Measurements from ENCODE around the gene ADORA3. TPM values are rescaled to one million over a fixed set of nuclear protein-coding genes. Genes with fewer than 3 reads are reported as not detected.

Gene ADORA3
- total and polyA plus RNA-seq, 2 of the 4 experiments (the other 2 are of a cell fraction) = not detected

DNA sequence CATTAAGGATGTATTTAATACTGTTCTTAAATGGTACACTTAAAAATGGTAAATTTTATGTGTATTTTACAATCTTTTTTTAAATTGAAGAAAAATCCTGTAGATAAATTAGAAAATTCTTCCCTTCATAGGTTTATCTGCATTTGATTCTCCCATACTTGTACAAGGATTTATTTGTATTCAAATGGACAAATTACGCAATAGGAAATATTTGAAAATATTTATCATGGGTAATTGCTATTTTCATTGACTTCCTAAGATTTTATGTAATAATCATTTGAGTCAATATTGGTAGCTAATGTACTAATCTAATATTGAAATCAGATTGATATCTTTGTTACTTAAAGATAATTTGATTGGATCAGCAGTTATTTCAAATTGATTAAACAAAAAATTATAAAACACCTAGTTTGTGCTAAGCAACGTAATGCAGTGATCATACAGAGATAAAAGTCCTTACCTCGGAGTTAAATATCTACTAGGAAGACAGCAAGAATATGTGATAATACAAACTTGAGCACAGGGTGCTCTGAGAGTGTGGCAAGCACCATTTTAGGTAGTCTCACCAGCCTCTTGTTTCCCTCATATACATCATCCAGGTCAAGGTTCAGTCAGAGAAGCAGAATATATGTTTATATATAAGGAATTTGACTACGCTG lies 40.9 kb downstream of the ADORA3 start:
- H3K23ac ChIP-seq (ENCODE audit: low read depth, low read length) = peak overlapping the region; percentile 4; the same call in 1 of the 2 replicates
- TF ChIP-seq NFE2L2 (IDR thresholded peaks at IDR 0.05; ENCODE audit: low read depth, low read length) (no peak), CEBPB (IDR thresholded peaks at IDR 0.05; ENCODE audit: low read depth, low read length) (peak; percentile 84), MAFK (IDR thresholded peaks at IDR 0.05; ENCODE audit: low read depth, low read length) (peak; percentile 62), POLR2A (IDR thresholded peaks at IDR 0.05; ENCODE audit: low read depth, low read length) (no peak)
- TF ChIP-seq, protein P1, sequence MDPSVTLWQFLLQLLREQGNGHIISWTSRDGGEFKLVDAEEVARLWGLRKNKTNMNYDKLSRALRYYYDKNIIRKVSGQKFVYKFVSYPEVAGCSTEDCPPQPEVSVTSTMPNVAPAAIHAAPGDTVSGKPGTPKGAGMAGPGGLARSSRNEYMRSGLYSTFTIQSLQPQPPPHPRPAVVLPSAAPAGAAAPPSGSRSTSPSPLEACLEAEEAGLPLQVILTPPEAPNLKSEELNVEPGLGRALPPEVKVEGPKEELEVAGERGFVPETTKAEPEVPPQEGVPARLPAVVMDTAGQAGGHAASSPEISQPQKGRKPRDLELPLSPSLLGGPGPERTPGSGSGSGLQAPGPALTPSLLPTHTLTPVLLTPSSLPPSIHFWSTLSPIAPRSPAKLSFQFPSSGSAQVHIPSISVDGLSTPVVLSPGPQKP (IDR thresholded peaks at IDR 0.05; ENCODE audit: borderline replicate concordance, low read depth, low read length) = no peak
- no peaks in the 10 kb centered on the region for H3K9me3 ChIP-seq (ENCODE audit: control insufficient read depth, insufficient read depth, low read length)
- DNase-seq = no peak
- peak overlapping the region; percentile 55 for H2BK5ac ChIP-seq (ENCODE audit: low read depth, low read length, poor library complexity, severe bottlenecking)
- peaks cover 0 to 4% of the 10 kb centered on the region in 2 experiments; a peak in 1 of 4 replicates for H3K79me1 ChIP-seq (ENCODE audit: low read depth in 1 of 2, low read length in 2 of 2)
- H4K20me1 ChIP-seq (ENCODE audit: insufficient read depth, low read length) = peaks cover 9% of the 10 kb centered on the region; the same call in 1 of the 2 replicates
- ChIA-PET POLR2A (ENCODE audit: unreplicated experiment) (no interaction called here), CTCF (interaction anchor here (0.6 to 1.4 kb wide), 3 partner anchors 10 to 192 kb away, joined by 3 to 6 read pairs (median 3); no protein-coding TSS in a partner anchor)
- in situ Hi-C loops (cut with MboI; ENCODE audit: low sequenced_read_pairs) (no loop called here), dilution Hi-C loops (cut with HindIII; ENCODE audit: low sequenced_read_pairs, unreplicated experiment) (loop anchor here (25.0 kb wide), 1 partner anchor 300 kb away; the partner anchor contains the start of gene DDX20), intact Hi-C loops (cut with micrococcal nuclease) (no loop called here)
- no peak overlapping the region; a peak in 1 of 4 replicates for H4K8ac ChIP-seq (ENCODE audit: low read depth in 2 of 2, low read length in 2 of 2)
- no CpG with 5 or more reads among the region's 4 CpGs for WGBS, 2 experiments (ENCODE audit: extremely low coverage in 2 of 2, insufficient read length in 1 of 2)
- peaks cover 22% of the 10 kb centered on the region for H3K36me3 ChIP-seq (ENCODE audit: control insufficient read depth, insufficient read depth, low read length)
- peak overlapping the region; percentile 10; the same call in 1 of the 2 replicates for H3K14ac ChIP-seq (replicated peaks; ENCODE audit: low read depth, low read length)
- no peak overlapping the region for H2AFZ ChIP-seq (replicated peaks; ENCODE audit: low read length, poor library complexity)
- H3K9me1 ChIP-seq (ENCODE audit: insufficient read depth, low read length) = peaks cover 9% of the 10 kb centered on the region; the same call in 1 of the 2 replicates
- no TSS peak for BruUV-seq (replicated peaks)
- no peak overlapping the region for H2BK15ac ChIP-seq (ENCODE audit: low read depth, low read length)
- H3K4me1 ChIP-seq (ENCODE audit: control insufficient read depth, insufficient read depth, low read length) = no peaks in the 10 kb centered on the region
- no peak overlapping the region for H3K18ac ChIP-seq (ENCODE audit: low read depth, low read length)
- H3K56ac ChIP-seq (ENCODE audit: extremely low read depth, insufficient read depth, low read length) = no peak overlapping the region
- H4K91ac ChIP-seq (ENCODE audit: insufficient read depth, low read depth, low read length) = no peak overlapping the region
- 0 out of 2 replicates have a peak overlapping the region, but pooled peaks have one; percentile 29 for H2AK5ac ChIP-seq (ENCODE audit: low read depth, low read length)
- no peak overlapping the region for H2AK9ac ChIP-seq (replicated peaks; ENCODE audit: low read depth, low read length, poor library complexity)
- H3K27me3 ChIP-seq (ENCODE audit: control insufficient read depth, insufficient read depth, low read length) = no peaks in the 10 kb centered on the region
- no peak overlapping the region for H3K4me3 ChIP-seq (ENCODE audit: insufficient read depth, low read depth, low read length)
- H3K4ac ChIP-seq (ENCODE audit: low read depth, low read length) = no peak overlapping the region
- H2BK20ac ChIP-seq (ENCODE audit: low read depth, low read length) = no peak overlapping the region
- no peak; the same call in 1 of the 2 replicates for ATAC-seq (ENCODE audit: low read depth)
- no peak overlapping the region for H2BK120ac ChIP-seq (ENCODE audit: low read depth, low read length)
- H4K5ac ChIP-seq (ENCODE audit: low read depth, low read length) = no peak overlapping the region
- H3K4me2 ChIP-seq (ENCODE audit: low read depth, low read length) = peak overlapping the region; percentile 16
- H3K9ac ChIP-seq (ENCODE audit: low read depth, low read length) = no peak overlapping the region
- H3K27ac ChIP-seq (ENCODE audit: insufficient read depth, low read length) = peak overlapping the region; percentile 51; the same call in 1 of the 2 replicates
